ENCODE measurements around the gene HOOK1. TPM values are rescaled to one million over a fixed set of nuclear protein-coding genes. Genes with fewer than 3 reads are reported as not detected.

HOOK1 gene
- total and polyA plus RNA-seq, 2 experiments from 2014 or later = 27.4 to 27.6 TPM

- TF ChIP-seq, protein P1, sequence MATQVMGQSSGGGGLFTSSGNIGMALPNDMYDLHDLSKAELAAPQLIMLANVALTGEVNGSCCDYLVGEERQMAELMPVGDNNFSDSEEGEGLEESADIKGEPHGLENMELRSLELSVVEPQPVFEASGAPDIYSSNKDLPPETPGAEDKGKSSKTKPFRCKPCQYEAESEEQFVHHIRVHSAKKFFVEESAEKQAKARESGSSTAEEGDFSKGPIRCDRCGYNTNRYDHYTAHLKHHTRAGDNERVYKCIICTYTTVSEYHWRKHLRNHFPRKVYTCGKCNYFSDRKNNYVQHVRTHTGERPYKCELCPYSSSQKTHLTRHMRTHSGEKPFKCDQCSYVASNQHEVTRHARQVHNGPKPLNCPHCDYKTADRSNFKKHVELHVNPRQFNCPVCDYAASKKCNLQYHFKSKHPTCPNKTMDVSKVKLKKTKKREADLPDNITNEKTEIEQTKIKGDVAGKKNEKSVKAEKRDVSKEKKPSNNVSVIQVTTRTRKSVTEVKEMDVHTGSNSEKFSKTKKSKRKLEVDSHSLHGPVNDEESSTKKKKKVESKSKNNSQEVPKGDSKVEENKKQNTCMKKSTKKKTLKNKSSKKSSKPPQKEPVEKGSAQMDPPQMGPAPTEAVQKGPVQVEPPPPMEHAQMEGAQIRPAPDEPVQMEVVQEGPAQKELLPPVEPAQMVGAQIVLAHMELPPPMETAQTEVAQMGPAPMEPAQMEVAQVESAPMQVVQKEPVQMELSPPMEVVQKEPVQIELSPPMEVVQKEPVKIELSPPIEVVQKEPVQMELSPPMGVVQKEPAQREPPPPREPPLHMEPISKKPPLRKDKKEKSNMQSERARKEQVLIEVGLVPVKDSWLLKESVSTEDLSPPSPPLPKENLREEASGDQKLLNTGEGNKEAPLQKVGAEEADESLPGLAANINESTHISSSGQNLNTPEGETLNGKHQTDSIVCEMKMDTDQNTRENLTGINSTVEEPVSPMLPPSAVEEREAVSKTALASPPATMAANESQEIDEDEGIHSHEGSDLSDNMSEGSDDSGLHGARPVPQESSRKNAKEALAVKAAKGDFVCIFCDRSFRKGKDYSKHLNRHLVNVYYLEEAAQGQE (IDR thresholded peaks at IDR 0.05; ENCODE audit: unreplicated experiment) = no peak
- TF ChIP-seq EZH2 (IDR thresholded peaks at IDR 0.05; ENCODE audit: low read depth, unreplicated experiment) = no peak
- no peak for TF ChIP-seq EZH2phosphoT487 (IDR thresholded peaks at IDR 0.05; ENCODE audit: unreplicated experiment)
- no peak for TF ChIP-seq JUNB (IDR thresholded peaks at IDR 0.05; ENCODE audit: unreplicated experiment)
Observed at GRCh38 chr1:59771361-59771760, 43.4 kb upstream of the HOOK1 start (continued).

- Histone ChIP-seq H3K79me2 (replicated peaks; ENCODE audit: insufficient read depth) (no peaks in the 10 kb centered on the region), H3K4me1 (ENCODE audit: insufficient read depth) (no peaks in the 10 kb centered on the region), H3K4me2 (no peak overlapping the region), H2AFZ (no peak overlapping the region), H3K4me3 (no peak overlapping the region), H3K36me3 (ENCODE audit: insufficient read depth) (no peaks in the 10 kb centered on the region), H3K27ac (ENCODE audit: low read depth) (no peak overlapping the region), H3K27me3 (ENCODE audit: insufficient read depth) (no peaks in the 10 kb centered on the region), H4K20me1 (replicated peaks; ENCODE audit: insufficient read depth) (no peaks in the 10 kb centered on the region), H3F3A (replicated peaks; ENCODE audit: low read depth) (no peaks in the 10 kb centered on the region), H3K9me2 (ENCODE audit: insufficient read depth) (no peaks in the 10 kb centered on the region)
- Mint-ChIP-seq H3K27me3 (ENCODE audit: insufficient read depth, low read depth, poor library complexity) (no peaks in the 10 kb centered on the region), H3K9me3 (no peaks in the 10 kb centered on the region), H3K27ac (no peak overlapping the region), H3K4me3 (no peak overlapping the region), H3K36me3 (ENCODE audit: low read depth) (no peaks in the 10 kb centered on the region), H3K4me1 (no peaks in the 10 kb centered on the region)
- DNase-seq (ENCODE audit: low spot score) (no peak), ATAC-seq (no peak)
- no peak for TF ChIP-seq EZH2 (IDR thresholded peaks at IDR 0.05; ENCODE audit: low read depth, unreplicated experiment)
- TF ChIP-seq, protein P2, sequence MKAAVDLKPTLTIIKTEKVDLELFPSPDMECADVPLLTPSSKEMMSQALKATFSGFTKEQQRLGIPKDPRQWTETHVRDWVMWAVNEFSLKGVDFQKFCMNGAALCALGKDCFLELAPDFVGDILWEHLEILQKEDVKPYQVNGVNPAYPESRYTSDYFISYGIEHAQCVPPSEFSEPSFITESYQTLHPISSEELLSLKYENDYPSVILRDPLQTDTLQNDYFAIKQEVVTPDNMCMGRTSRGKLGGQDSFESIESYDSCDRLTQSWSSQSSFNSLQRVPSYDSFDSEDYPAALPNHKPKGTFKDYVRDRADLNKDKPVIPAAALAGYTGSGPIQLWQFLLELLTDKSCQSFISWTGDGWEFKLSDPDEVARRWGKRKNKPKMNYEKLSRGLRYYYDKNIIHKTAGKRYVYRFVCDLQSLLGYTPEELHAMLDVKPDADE (IDR thresholded peaks at IDR 0.05) = no peak
Observed at GRCh38 chr1:59775480-59775879, 39.3 kb upstream of the HOOK1 start.

DNA sequence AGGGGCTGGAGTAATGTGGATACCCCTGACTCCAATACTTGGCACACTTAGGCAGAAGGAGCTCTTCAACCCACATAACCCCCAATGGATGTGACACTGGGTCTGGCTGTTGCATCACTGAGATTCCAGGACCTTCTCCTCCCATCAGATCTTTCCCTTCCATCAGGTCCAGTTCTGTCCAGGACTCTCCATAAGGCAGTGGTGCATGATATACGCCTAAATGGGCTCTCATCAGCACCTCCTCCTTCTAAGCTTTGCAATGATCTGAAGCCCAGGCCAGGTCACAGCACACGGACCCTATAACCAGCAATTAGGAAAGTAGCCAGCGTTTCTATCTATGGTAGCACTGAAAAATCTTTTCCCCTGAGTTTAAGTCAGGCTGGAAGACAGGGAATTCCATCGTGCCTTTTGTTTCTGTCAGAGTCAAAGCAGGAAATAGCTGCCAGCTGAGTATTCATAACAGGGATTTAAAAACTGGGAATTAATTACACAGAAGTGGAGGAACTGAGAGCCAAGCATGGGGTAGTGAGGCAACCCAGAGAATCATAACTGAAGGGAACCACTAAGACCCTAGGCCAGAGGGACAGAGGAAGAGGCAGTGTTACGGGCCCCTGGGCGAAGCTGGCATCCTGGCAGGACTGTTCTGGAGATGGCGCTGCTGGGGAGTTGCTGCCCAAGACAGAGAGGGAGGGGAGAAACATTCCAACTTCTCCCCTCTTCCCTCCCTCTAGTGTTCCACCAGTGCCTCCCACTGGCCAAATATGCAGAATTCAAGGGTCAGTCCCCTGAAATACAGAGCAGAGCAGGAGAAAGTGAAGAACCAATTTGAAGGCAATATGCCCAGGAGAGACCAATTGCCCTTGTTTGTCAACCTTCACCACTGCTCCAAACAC lies 37.5 kb upstream of the HOOK1 start:
- Histone ChIP-seq H3K27ac (ENCODE audit: low read depth) (no peak overlapping the region), H3K9me2 (ENCODE audit: insufficient read depth) (no peaks in the 10 kb centered on the region), H3K4me3 (no peak overlapping the region), H3K36me3 (ENCODE audit: insufficient read depth) (no peaks in the 10 kb centered on the region), H4K20me1 (replicated peaks; ENCODE audit: insufficient read depth) (no peaks in the 10 kb centered on the region), H3K4me2 (no peak overlapping the region), H3K4me1 (ENCODE audit: insufficient read depth) (no peaks in the 10 kb centered on the region), H3K79me2 (replicated peaks; ENCODE audit: insufficient read depth) (no peaks in the 10 kb centered on the region), H3F3A (replicated peaks; ENCODE audit: low read depth) (no peaks in the 10 kb centered on the region), H2AFZ (no peak overlapping the region), H3K27me3 (ENCODE audit: insufficient read depth) (no peaks in the 10 kb centered on the region)
- Mint-ChIP-seq H3K9me3 (no peaks in the 10 kb centered on the region), H3K27ac (no peak overlapping the region), H3K27me3 (ENCODE audit: insufficient read depth, low read depth, poor library complexity) (no peaks in the 10 kb centered on the region), H3K36me3 (ENCODE audit: low read depth) (no peaks in the 10 kb centered on the region), H3K4me1 (no peaks in the 10 kb centered on the region), H3K4me3 (no peak overlapping the region)
- peak; percentile 36 for DNase-seq (ENCODE audit: low spot score)
- ATAC-seq = peak; percentile 57
- TF ChIP-seq, protein P3, sequence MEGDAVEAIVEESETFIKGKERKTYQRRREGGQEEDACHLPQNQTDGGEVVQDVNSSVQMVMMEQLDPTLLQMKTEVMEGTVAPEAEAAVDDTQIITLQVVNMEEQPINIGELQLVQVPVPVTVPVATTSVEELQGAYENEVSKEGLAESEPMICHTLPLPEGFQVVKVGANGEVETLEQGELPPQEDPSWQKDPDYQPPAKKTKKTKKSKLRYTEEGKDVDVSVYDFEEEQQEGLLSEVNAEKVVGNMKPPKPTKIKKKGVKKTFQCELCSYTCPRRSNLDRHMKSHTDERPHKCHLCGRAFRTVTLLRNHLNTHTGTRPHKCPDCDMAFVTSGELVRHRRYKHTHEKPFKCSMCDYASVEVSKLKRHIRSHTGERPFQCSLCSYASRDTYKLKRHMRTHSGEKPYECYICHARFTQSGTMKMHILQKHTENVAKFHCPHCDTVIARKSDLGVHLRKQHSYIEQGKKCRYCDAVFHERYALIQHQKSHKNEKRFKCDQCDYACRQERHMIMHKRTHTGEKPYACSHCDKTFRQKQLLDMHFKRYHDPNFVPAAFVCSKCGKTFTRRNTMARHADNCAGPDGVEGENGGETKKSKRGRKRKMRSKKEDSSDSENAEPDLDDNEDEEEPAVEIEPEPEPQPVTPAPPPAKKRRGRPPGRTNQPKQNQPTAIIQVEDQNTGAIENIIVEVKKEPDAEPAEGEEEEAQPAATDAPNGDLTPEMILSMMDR (conservative IDR thresholded peaks at IDR 0.05; ENCODE audit: low read depth in 2 of 2) = peak; percentile 40 to 64; a peak in 3 of 4 replicates
- TF ChIP-seq NANOG (IDR thresholded peaks at IDR 0.05; ENCODE audit: borderline replicate concordance) = no peak

Measured in GM23338 (cell line).